ENCODE results near the gene SNX30.

- TF ChIP-seq CTCF (IDR thresholded peaks at IDR 0.05) (no peak), POLR2A (IDR thresholded peaks at IDR 0.05) (no peak)
Measured at GRCh38 chr9:112891521-112891920, 141.0 kb downstream of the SNX30 start.
